Vein endothelial cell (primary cell): ENCODE results near the gene SCCPDH. TPM values are rescaled to one million over a fixed set of nuclear protein-coding genes. Genes with fewer than 3 reads are reported as not detected.

Experiments
- small RNA-seq: library from RNA; depleted of rRNA; stranded (forward); fragments of <200 nt; gene quantifications from one replicate; pipeline ENCODE3, GENCODE V24; 2012
- total RNA-seq: library from RNA; depleted of rRNA; stranded (reverse); fragments of >200 nt; gene quantifications from 2 replicates; pipeline ENCODE4 v1.2.3, GENCODE V29; 2012

Gene SCCPDH, protein sequence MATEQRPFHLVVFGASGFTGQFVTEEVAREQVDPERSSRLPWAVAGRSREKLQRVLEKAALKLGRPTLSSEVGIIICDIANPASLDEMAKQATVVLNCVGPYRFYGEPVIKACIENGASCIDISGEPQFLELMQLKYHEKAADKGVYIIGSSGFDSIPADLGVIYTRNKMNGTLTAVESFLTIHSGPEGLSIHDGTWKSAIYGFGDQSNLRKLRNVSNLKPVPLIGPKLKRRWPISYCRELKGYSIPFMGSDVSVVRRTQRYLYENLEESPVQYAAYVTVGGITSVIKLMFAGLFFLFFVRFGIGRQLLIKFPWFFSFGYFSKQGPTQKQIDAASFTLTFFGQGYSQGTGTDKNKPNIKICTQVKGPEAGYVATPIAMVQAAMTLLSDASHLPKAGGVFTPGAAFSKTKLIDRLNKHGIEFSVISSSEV
- 39.5 and 47.4 TPM in 2 replicates for total RNA-seq

DNA sequence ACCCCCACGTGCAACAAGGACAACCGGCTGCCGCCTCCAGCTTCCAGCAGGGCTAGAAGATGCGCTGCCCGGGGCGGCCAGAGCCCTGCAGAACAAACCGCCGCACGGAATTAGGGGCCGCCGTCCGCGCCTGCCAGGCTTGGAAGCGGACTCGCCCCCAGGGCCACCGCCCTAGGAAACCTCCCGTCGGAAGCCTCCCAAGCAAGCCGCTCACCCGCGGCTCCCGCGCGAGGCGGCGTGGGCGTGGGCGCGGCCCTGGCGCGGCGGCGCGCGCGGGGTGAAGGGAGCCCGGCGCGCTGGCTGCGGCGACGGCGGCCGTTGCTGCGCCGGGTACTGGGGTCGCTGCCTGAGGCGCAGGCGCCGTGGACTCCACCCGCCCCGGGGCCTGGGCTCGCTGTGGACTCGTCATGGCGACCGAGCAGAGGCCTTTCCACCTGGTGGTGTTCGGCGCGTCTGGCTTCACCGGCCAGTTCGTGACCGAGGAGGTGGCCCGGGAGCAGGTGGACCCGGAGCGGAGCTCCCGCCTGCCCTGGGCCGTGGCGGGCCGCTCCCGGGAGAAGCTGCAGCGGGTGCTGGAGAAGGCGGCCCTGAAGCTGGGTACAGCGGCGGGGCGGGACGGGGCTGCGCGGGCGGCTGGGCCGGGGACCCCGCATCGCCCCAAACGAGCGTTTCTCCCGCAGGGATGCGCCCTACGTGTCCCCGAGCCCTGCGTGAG is at the start of gene SCCPDH:
Gene SCCPDH (plus strand): TSS at position 394 of the 715 bp plus-strand sequence. CDS start 14 bp downstream, at position 408.

Small RNAs within 50 kb of the gene (small RNA-seq; reads per million reads assigned to genes)
- gene AC113174.1: not detected

Other genes with a start within 250 kb of the SCCPDH start
- gene SMYD3, start 217.1 kb upstream of the SCCPDH start, total RNA-seq: 16.5 and 17.6 TPM in 2 replicates
- gene TFB2M, start 158.1 kb upstream of the SCCPDH start, total RNA-seq: 18.0 and 23.4 TPM in 2 replicates
- 15.0 and 16.7 TPM in 2 replicates for gene CNST, start 158.0 kb upstream of the SCCPDH start, total RNA-seq
- 35.6 and 46.3 TPM in 2 replicates for gene AHCTF1, start 207.5 kb downstream of the SCCPDH start, total RNA-seq